GM18520 (cell line): ENCODE results near the gene MED17.
"Not testable (repeated sequence)": the region's sequence is repeated elsewhere in the genome, so short reads cannot be mapped to it uniquely, and the experiment has no call there.

Experiments
- ATAC-seq: cut with Tn5 transposase; IDR thresholded peaks from one replicate; pipeline ENCODE4 v1.9.1; 2021; ENCODE audit not compliant: unreplicated experiment

The MED17 gene

GRCh38 chr11:93757924-93758865 lies 25.9 kb upstream of the MED17 start:
- no peak for ATAC-seq

- not testable (repeated sequence) for ATAC-seq
Measured at GRCh38 chr11:93759123-93759522, 25.0 kb upstream of the MED17 start.

- no peak for ATAC-seq
Measured at GRCh38 chr11:93761910-93762309, 22.2 kb upstream of the MED17 start.

GRCh38 chr11:93765551-93765950 lies 18.5 kb upstream of the MED17 start:
- no peak for ATAC-seq

GRCh38 chr11:93766504-93766903 lies 17.6 kb upstream of the MED17 start:
- ATAC-seq = no peak

GRCh38 chr11:93767018-93767417 lies 17.1 kb upstream of the MED17 start:
- ATAC-seq = no peak

GRCh38 chr11:93770160-93770559 lies 13.9 kb upstream of the MED17 start:
- ATAC-seq = no peak

GRCh38 chr11:93772123-93772522 lies 12.0 kb upstream of the MED17 start:
- ATAC-seq = no peak

- no peak for ATAC-seq
Measured at GRCh38 chr11:93773045-93773477, 11.0 kb upstream of the MED17 start.

GRCh38 chr11:93773601-93774200 lies 10.4 kb upstream of the MED17 start:
- no peak for ATAC-seq

GRCh38 chr11:93774560-93774959 lies 9.5 kb upstream of the MED17 start:
- ATAC-seq = not testable (repeated sequence)

- ATAC-seq = no peak
Measured at GRCh38 chr11:93775289-93775688, 8.8 kb upstream of the MED17 start.

- ATAC-seq = no peak
Measured at GRCh38 chr11:93783362-93783761, 720 bp upstream of the MED17 start.

GRCh38 chr11:93783765-93784144 lies 327 bp upstream of the MED17 start:
- ATAC-seq = peak; percentile 20

- peak; percentile 40 for ATAC-seq
Measured at GRCh38 chr11:93784935-93785360, 866 bp downstream of the MED17 start.

- no peak for ATAC-seq
Measured at GRCh38 chr11:93791493-93791892, 7.4 kb downstream of the MED17 start.

GRCh38 chr11:93796441-93797231 lies 12.6 kb downstream of the MED17 start:
- no peak for ATAC-seq

GRCh38 chr11:93801366-93801765 lies 17.3 kb downstream of the MED17 start:
- no peak for ATAC-seq

- ATAC-seq = no peak
Measured at GRCh38 chr11:93804879-93805278, 20.8 kb downstream of the MED17 start.

- ATAC-seq = no peak
Measured at GRCh38 chr11:93807980-93808379, 23.9 kb downstream of the MED17 start.

- ATAC-seq = no peak
Measured at GRCh38 chr11:93813974-93814373, 29.9 kb downstream of the MED17 start.
